Measurements from ENCODE around the gene TAX1BP1. TPM values are rescaled to one million over a fixed set of nuclear protein-coding genes. Genes with fewer than 3 reads are reported as not detected.

Gene TAX1BP1
- total RNA-seq, 2 experiments from 2014 or later, result 27.9 to 49.7 TPM

DNA sequence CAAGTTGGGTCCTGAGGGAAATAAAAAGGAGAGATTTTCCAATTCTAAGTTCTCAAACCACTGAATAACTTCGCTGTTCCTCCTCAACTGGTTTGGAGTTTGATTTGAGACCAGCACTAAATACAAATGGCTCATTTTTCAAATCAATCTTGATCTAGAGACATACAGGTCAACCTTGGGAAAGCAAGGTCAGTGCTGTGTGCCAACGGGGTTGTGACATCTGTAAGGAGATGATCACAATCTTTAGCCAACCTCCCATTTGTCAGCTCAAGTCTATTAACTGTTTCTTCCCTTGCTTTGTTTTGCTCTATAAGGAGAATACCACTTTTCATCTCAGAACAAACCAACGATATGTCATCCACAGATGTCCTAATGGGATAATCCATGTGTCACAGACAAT is 131.1 kb downstream of the TAX1BP1 start:
- Histone ChIP-seq H3K4me2 (ENCODE audit: low read length) (no peak overlapping the region), H3K4me3 (ENCODE audit: low read depth, low read length, poor library complexity, severe bottlenecking) (no peak overlapping the region), H3K27ac (ENCODE audit: low read depth, low read length, poor library complexity, severe bottlenecking) (no peak overlapping the region), H3K4me1 (ENCODE audit: insufficient read depth, low read length, poor library complexity, severe bottlenecking) (no peaks in the 10 kb centered on the region), H3K36me3 (ENCODE audit: insufficient read depth, low read length) (no peaks in the 10 kb centered on the region), H2AFZ (ENCODE audit: low read length) (no peak overlapping the region), H3K79me2 (ENCODE audit: insufficient read depth, low read depth, low read length) (no peaks in the 10 kb centered on the region), H3K9me3 (ENCODE audit: low read length) (no peaks in the 10 kb centered on the region), H3K9me2 (ENCODE audit: insufficient read depth, low read length) (no peaks in the 10 kb centered on the region), H4K20me1 (ENCODE audit: insufficient read depth, low read length) (no peaks in the 10 kb centered on the region)
- TF ChIP-seq, protein P1, sequence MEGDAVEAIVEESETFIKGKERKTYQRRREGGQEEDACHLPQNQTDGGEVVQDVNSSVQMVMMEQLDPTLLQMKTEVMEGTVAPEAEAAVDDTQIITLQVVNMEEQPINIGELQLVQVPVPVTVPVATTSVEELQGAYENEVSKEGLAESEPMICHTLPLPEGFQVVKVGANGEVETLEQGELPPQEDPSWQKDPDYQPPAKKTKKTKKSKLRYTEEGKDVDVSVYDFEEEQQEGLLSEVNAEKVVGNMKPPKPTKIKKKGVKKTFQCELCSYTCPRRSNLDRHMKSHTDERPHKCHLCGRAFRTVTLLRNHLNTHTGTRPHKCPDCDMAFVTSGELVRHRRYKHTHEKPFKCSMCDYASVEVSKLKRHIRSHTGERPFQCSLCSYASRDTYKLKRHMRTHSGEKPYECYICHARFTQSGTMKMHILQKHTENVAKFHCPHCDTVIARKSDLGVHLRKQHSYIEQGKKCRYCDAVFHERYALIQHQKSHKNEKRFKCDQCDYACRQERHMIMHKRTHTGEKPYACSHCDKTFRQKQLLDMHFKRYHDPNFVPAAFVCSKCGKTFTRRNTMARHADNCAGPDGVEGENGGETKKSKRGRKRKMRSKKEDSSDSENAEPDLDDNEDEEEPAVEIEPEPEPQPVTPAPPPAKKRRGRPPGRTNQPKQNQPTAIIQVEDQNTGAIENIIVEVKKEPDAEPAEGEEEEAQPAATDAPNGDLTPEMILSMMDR (conservative IDR thresholded peaks at IDR 0.05; ENCODE audit: low read length), result no peak
- TF ChIP-seq EZH2phosphoT487 (IDR thresholded peaks at IDR 0.05; ENCODE audit: borderline replicate concordance, low read depth, low read length), result no peak
- DNase-seq (ENCODE audit: low spot score), result no peak
- intact Hi-C loops (cut with micrococcal nuclease; ENCODE audit: unreplicated experiment), result no loop called here
- ChIA-PET CTCF (ENCODE audit: unreplicated experiment) (no interaction called here), POLR2A (no interaction called here)
- BruUV-seq (replicated peaks), result no TSS peak

DNA sequence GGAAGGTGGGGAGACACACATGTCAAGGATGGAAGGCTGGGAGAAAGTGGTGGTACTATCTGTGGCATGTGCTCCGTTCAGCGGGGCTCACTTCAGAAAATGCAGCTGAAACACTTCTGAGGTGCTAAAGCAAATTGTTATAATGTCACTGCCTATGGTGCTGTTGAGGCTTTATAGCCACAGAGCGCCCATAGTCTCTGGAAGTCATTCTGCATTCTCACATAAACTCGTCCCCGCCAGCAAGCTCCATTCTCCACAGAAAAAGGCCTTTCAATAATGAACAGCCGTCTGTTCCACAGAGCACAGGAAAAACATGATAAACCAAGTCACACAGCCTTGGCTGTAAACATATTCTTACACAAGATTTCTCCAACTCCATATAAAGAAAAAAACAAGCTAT is 131.9 kb downstream of the TAX1BP1 start:
- no TSS peak for BruUV-seq (replicated peaks)
- CTCF ChIA-PET (ENCODE audit: unreplicated experiment), result no interaction called here

More for the DNA sequence above, 131.9 kb downstream of the TAX1BP1 start:
- no peak overlapping the region for H3K4me2 ChIP-seq (ENCODE audit: low read length)
- H3K9me2 ChIP-seq (ENCODE audit: insufficient read depth, low read length), result no peaks in the 10 kb centered on the region
- H3K27ac ChIP-seq (ENCODE audit: low read depth, low read length, poor library complexity, severe bottlenecking), result no peak overlapping the region
- H3K79me2 ChIP-seq (ENCODE audit: insufficient read depth, low read depth, low read length), result no peaks in the 10 kb centered on the region
- POLR2A ChIA-PET, result interaction anchor here (0.6 to 0.9 kb wide), 3 partner anchors 17 to 66 kb away, joined by 3 to 4 read pairs (median 3); no protein-coding TSS in a partner anchor
- intact Hi-C loops (cut with micrococcal nuclease; ENCODE audit: unreplicated experiment), result no loop called here
- TF ChIP-seq EZH2phosphoT487 (IDR thresholded peaks at IDR 0.05; ENCODE audit: borderline replicate concordance, low read depth, low read length), result no peak
- TF ChIP-seq, protein P1 (conservative IDR thresholded peaks at IDR 0.05; ENCODE audit: low read length), result no peak
- H3K36me3 ChIP-seq (ENCODE audit: insufficient read depth, low read length), result no peaks in the 10 kb centered on the region
- H3K9me3 ChIP-seq (ENCODE audit: low read length), result no peaks in the 10 kb centered on the region
- H3K4me3 ChIP-seq (ENCODE audit: low read depth, low read length, poor library complexity, severe bottlenecking), result no peak overlapping the region
- no peaks in the 10 kb centered on the region for H3K4me1 ChIP-seq (ENCODE audit: insufficient read depth, low read length, poor library complexity, severe bottlenecking)
- no peak overlapping the region for H2AFZ ChIP-seq (ENCODE audit: low read length)
- DNase-seq (ENCODE audit: low spot score), result no peak
- H4K20me1 ChIP-seq (ENCODE audit: insufficient read depth, low read length), result no peaks in the 10 kb centered on the region

Measured in OCI-LY7 (cell line).